Hematopoietic multipotent progenitor cell treated with erythropoietin and hydrocortisone succinate and interleukin-3 and kit ligand, for 17 days (in vitro differentiated cells): ENCODE data around the gene DYNC1H1.

Experiments
- DNase-seq: peaks from one replicate; pipeline ENCODE4 v3.0.0-alpha.2; 2015; ENCODE audit warnings: low spot score

Gene DYNC1H1

DNA sequence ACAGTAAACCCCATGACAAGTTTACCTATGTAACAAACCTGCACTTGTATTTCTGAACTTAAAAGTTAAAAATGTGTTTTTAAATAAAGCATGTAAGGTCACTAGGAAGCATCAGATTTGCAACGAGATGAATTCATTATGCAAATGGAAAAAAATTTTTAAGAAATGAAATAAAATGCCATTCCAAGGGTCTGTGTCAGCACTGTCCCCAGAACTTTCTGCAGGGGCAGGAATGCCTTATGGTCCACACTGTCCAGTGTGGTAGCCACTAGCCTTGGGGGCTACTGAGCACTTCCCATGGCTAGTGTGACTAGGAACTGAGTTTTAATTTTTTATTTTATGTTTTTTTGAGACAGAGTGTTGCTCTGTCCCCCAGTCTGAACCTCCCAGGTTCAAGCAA is 73.3 kb downstream of the DYNC1H1 start:
- DNase-seq = no peak

DNA sequence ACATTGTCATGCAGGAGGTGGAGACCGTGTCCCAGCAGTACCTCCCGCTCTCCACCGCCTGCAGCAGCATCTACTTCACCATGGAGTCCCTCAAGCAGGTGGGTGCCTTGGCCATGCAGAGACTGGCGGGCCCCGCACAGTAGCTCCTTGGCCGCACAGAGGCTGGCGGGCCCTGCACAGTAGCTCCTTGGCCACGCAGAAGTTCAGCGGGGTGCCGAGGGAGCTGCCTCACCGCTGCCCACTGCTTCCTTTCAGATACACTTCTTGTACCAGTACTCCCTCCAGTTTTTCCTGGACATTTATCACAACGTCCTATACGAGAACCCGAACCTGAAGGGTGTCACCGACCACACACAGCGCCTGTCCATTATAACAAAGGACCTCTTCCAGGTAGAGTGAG is 74.8 kb downstream of the DYNC1H1 start:
- no peak for DNase-seq

DNA sequence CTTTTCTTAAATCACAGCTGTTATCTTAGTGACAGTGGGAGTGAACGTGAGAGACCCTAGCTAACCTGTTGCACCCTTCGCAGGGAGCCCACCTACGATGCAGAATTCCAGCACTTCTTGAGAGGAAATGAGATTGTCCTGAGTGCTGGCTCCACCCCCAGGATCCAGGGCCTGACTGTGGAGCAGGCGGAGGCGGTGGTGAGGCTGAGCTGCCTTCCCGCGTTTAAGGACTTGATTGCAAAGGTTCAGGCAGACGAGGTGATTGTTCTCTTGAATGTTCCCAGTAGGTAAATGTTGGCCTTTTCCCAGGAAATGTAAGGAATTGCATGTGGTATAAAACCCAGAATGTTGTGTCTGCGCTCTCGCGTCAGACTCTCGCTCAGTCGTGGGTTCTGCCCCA is 75.8 kb downstream of the DYNC1H1 start:
- no peak for DNase-seq

DNA sequence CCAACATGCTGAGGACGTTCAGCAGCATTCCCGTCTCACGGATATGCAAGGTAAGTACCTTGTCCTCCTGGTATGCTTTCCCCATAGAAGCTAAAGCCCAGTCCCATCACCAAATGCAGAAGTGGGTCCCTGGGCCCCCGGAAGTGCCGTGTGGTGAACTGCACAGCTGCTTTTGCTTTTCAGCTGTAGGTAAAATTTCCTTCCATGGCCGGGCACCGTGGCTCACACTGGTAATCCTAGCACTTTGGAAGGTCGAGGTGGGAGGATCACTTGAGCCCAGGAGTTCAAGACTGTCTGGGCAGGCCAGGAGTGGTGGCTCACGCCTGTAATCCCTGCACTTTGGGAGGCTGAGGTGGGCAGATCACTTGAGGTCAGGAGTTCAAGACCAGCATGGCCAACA is 78.3 kb downstream of the DYNC1H1 start:
- DNase-seq = no peak

DNA sequence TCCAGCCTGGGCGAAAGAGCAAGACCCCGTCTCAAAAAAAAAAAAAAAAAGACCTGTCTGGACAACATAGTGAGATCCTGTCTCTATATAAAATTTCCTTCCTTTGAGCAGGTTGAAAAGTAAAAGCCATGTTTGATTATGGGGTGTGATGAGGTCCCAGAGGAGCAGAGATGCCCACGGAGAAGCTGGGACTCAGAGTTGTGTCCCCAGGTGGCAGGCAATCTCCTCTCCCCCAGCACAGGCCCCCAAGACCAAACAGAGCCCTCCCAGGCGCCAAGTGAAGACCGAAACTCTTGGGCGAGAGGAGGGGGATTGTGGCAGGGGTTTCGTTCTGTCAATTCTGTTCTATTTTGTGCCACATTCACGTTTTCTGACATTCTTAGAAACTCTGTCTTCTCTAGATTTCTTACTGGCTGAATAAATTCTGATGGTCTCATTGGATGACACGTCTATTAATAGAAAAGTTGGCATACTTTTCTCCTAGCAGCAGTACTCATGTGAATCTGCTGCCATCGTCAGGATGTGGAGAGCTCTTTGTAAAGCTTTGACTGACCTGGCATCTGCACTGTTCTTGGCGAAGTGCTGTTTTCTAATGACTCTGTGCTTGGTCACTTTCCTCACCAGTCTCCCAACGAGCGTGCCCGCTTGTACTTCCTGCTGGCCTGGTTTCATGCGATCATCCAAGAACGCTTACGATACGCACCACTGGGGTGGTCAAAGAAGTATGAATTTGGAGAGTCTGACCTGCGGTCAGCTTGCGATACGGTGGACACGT is 79.1 kb downstream of the DYNC1H1 start:
- no peak for DNase-seq

DNA sequence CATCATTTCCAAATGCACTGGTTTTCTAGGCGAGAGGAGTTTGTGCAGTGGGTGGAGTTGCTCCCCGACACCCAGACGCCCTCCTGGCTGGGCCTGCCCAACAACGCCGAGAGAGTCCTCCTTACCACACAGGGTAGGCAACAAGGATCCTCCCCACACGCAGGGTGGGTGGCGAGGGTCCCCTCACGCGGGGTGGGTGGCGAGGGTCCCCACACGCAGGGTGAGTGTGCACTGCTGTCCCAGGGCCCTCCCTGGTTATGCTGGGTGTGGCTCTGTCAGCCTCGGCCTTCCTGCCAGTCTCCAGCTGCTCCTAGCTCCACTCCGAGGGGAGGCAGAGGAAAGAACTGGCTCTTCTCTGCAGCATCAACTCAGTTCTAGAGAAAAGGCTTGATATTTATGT is 80.2 kb downstream of the DYNC1H1 start:
- DNase-seq = no peak

DNA sequence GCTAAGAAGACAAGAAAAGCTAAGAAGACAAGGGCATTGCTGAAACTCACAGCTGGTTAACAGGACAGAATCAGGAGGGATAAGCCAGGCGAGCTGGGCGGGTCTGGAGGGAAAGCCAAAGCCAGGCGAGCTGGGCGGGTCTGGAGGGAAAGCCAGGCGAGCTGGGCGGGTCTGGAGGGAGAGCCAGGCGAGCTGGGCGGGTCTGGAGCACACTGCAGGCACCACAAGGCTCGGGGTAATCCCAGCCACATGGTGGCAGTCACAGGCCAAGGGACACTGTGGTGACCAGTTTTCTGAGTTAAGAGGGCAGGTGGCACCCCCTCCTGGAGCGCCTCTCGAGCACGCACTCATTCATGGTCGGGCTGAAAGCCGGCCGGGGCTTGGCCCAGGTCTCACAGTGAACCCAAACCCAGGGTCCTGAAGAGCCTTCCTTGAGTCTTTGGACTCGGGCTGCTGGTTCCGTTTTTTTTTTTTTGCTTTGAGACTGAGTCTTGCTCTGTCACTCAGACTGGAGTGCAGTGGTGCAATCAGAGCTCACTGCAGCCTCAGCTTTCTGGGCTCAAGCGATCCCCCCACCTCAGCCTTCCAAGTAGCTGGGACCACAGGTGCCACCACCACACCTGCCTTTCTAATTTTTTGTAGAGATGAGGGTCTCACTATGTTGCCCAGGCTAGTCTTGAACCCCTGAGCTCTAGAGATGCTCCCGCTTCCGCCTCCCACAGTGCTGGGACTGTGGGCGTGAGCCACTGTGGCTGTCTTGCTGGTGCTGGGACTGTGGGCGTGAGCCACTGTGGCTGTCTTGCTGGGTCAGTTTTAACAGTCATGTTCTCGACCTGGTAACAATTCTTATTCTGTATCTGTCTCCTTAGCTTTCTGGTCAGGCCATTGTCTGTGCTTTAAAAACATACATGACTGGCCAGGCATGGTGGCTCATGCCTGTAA is 82.2 kb downstream of the DYNC1H1 start:
- DNase-seq = peak; percentile 75

DNA sequence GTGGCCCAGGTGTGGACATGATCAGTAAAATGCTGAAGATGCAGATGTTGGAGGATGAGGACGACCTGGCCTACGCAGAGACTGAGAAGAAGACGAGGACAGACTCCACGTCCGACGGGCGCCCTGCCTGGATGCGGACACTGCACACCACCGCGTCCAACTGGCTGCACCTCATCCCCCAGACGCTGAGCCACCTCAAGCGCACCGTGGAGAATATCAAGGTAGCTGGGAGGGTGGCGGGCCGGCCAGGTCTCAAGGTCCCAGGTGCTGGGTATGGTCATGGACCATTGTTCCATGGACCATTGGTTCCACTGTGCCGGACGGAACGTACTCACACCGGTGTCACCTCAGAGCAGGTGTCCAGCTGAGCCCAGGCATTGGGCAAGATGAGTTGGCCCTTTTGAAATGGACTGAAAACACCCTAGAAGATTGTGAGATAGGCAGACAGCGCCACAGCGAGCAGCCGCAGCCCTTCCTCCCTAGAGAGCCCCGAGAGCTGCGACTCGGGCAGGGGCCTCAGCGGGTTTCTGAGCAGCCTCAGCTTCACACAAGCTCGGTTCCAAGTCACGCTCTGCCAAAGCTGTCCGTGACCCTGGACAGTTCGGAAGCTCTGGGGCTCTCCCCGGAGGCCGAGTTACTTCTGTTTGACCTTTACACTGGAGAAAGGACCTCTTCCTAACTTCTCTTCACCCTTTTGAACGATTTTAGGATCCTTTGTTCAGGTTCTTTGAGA is 83.6 kb downstream of the DYNC1H1 start:
- no peak for DNase-seq

DNA sequence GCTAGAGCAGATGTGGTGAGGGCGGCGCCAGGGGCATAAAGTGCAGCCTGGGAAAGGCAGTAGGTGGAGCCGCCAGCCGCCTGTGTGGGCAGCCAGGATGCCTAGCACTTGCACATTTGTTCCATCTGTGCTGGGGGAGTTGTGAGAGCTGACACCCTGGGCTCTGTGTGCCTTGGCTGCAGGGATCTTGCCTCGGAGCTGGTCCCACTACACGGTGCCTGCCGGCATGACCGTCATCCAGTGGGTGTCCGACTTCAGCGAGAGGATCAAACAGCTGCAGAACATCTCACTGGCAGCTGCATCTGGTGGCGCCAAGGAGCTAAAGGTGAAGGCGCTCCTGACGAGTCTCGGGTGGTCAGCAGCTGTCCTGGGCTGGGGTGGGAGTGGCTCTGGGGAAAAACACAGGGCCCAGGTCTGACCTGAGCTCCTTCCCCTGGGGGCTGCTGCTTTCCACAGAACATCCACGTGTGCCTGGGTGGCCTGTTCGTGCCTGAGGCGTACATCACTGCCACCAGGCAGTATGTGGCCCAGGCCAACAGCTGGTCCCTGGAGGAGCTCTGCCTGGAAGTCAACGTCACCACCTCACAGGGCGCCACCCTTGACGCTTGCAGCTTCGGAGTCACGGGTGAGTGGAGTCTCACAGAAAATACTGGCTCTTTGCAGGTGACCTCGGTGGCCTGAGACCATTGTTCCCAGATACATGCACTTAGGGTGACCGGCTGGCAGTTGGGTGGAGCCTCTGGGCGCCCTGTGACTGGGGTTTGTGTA is 85.1 kb downstream of the DYNC1H1 start:
- DNase-seq = no peak

DNA sequence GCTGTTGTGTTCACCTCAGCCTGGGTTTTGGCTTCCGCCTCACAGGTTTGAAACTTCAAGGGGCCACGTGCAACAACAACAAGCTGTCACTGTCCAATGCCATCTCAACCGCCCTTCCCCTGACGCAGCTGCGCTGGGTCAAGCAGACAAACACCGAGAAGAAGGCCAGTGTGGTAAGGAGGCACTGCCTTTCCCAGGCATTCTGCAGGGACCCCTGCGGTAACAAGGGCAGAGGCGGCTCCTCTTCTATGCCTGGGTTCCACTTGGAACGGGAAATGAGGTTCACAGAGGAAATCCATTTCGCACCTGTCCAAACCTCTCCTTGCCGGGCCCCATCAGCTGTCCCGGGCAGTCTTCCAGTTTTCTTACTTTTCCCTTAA is 85.6 kb downstream of the DYNC1H1 start:
- no peak for DNase-seq

DNA sequence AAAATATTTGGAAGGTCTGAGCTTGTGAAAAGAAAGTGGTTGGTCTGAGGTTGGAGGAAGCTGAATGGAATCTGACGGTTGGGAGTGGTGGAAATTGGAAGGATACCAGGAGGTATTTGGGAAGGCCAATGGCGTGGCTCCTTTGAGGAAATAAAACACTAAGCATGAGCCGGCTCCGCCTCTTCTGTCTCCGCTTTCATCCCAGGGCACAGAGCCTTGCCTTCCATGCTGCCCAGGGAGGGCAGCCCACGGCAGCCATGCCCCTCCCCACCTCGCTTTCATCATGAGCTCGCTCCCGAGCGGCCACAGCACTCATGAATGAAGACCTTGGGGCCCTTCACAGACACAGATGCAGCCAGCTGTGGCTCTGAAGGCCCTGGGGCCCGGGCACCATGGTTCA is 86.3 kb downstream of the DYNC1H1 start:
- no peak for DNase-seq

DNA sequence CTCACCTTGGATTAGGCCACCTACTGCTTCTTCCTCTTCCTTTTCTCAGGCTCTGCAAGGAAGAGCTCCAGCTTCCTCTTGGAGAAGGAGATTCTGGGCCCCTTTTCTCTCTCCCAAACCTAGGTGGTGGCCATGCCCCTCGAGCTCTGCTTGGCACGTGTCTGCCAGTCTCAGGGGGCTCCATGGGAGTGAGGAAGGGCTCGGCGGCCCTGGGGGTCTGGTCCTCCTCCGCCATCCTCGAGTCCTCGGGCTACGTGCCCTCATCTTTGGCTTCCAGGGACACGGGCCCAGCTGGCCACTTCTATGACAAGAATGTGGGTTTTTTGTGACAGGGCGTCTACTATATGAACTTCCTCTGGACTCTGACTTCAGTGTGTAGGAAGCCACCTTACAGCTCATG is 88.1 kb downstream of the DYNC1H1 start:
- DNase-seq = no peak

DNA sequence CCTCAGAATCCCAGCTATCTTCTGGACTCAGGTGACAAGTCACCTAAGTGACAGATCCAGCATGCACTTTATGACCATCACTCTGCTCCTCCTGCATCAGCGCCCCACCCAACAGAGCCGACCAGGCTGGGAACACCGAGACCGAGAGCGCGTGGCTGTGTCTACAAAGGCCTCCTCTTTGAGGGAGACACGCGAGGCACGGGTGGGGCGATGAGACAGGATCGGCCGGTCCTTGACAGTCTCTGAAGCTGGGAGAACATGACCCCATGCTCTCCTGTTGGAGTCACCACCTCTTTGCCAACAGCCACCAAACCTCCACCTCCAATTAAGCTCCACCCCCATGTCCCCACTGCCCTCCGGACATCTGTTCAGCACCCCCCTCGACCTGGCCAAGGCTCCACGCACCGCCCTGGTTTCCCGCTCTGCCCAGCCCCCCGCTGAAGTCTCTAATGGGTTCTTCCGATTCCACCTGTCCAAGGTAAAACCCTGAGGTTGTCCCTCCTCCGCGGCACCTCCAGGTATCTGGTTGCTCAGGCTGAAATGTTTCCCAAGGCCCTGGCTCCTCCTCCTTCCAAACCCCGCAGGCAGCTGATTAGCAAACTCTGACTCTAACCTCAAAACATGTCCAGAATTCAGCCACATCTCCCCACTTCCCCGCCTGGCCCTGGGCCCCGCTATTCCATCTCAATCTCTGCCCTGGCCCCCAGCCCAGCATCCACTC is 91.0 kb downstream of the DYNC1H1 start:
- DNase-seq = no peak

DNA sequence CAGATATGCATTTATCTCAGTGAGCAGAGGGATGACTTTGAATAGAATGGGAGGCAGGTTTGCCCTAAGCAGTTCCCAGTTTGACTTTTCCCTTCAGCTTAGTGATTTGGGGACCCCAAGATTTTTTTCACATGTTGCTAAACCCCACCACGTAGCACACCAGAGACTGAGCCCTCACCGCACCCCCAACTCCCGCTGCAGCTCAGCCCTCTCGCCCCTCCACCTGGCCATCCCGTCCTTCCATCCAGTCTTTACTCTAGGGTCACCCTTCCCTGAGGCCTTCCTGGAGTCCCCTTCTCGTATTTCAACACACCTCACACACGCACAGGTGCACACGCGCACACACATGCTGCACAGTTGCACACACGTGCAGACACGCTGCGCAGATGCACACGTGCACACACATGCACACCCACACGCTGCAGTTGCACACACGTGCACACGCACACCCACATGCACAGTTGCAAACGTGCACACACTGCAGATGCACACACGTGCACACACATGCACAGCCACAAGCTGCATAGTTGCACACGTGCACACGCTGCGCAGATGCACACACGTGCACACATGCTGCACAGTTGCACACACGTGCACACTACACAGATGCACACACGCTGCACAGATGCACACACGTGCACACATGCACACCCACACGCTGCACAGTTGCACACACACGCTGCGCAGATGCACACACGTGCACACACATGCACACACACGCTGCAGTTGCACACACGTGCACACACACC is 92.5 kb downstream of the DYNC1H1 start:
- DNase-seq = no peak

DNA sequence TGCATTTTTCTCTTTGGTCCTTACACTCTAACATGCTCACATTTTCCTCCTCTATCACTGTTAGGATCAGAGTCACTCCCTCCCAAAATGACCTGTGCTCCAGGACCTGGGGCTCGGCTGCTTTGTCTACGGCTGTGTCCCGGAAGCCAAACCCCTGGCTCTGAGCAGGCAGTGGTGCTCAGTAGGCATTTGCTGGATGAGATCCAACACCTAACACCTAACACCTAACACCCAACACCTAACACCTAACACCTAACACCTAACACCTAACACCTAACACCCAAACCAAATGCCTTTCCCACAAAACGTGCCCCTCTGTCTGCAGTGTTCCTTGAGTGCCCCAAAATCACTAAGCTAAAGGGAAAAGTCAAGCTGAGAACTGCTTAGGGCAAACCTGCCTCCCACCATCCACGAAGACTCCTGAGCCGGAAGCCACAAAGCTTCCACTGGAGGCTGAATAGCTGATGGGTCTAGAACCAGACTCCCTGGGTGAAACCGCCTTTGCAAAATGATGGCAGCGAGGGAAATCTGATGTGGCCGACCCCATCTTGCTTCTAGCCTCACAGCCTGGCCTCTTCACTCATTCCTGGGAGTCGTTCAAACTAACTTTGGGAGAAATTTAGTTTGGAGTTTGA is 93.2 kb downstream of the DYNC1H1 start:
- no peak for DNase-seq

DNA sequence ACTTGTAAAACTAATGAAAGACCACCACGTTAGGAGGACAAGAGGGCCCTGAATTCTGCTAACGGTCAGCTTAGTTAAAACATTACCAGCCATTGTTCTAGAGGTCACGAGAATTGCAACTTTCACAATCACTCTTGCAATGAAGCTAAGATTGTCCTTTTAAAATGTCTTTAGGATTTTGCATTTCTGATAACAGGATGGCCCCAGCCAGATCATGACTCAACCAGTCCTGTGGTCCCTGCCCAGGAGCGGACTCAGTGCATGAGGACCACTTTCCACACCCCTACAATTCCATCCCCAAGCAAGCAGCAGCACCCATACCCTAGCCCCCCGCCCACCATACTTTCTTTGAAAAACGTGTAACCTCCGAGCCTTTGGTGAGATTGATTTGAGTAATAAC is 93.8 kb downstream of the DYNC1H1 start:
- no peak for DNase-seq

DNA sequence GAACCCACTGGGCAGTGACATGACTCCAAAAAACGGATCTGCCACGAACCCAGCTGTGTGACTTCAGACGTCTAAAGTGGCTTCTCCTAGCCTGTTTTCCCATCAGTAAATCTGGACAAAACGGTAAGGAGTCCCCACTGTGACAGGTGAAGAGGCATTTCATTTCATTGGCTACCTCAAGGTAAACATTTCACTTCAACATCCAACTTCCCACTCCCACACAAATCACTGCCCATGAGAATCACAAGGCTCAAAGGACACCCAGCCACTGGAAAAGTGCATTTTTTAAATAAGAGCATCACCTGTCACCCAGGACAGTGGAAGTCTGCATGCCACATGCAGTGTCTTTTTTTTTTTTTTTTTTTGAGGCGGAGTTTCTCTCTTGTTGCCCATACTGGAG is 94.6 kb downstream of the DYNC1H1 start:
- DNase-seq = no peak

DNA sequence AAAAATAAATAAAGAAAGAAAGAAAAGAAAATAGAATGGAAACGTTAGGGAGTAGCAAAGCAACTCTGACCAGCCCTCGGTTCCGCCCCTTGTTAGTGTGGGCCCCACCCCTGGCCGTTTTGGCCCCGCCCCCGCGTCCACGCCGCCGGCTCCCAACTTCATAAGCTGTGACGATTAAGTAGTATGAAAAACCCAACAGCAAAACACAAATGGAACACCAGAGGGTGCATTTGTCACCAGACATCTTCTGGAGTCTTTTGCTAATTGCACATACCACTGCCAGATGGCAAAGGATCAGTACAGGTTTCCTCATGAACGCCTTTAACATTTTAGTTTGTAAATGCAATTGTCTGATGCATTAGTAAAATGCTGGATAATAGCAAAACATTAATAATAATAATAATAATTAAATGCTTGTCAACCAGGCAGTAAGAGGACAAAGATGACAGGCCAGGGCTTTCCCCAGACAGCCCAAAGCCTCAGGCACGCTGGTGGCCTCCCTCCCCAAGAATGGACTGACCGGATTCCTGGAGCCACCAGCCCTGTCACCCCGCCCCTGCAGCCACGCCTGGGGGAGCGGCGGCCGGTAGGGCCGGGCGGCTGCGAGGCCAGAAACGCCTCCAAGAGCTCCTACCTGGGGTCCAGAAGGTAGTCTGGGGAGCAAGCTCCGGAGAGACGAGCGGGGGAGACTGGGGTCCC is 98.9 kb downstream of the DYNC1H1 start:
- peak; percentile 75 for DNase-seq

DNA sequence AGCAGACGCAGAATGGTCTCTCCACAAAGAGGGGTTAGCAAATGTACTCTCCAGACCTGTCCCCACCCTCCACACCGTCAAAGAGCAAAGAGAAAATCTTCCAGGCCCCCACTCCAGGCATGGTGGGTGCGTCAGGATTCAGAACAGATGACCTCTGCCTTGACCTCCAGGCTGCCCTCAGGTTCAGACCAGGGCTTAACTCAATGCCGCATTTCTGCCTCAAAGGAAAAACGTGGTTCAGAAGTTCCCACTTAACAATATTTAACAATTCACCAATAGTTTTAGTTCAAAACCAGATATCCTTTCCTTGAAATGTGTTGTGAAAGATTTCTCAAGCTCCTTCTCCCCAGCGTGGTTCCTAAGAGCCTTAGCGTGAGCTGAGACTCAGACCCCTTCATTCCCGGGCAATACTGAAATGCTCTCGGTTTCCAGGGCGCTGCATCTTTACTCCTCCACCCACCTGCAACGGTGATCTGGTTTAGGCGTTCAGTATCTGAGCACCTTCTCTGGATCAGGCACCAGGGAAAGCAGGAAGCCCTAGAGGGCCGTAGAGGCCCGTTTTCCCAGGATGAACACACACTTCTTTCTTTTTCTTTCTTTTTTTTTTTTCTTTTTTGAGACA is 99.5 kb downstream of the DYNC1H1 start:
- no peak for DNase-seq
